SK-N-SH treated with all-trans-retinoic acid at 6 μM for 48 hours (cell line): ENCODE measurements around the gene GALNT7.

Experiments used
- ATAC-seq: fragments of 200-7000 bp; cut with Tn5 transposase; 3 replicates; pipeline ENCODE4 v1.9.1; 2020; ENCODE audit warnings: mild to moderate bottlenecking, moderate library complexity
- ARNTL ChIP-seq: fragments of 450-650 bp; formaldehyde crosslinking; IDR thresholded peaks from 2 replicates; pipeline ENCODE4 v1.5.0; 2020; ENCODE audit warnings: low read depth, mild to moderate bottlenecking, moderate library complexity, borderline replicate concordance
- BACH2 ChIP-seq: fragments of 250-450 bp; sonication (Bioruptor Pico); IDR thresholded peaks from 2 replicates; pipeline ENCODE4 v1.9.0; 2021; ENCODE audit warnings: mild to moderate bottlenecking, borderline replicate concordance
- CSDC2 ChIP-seq: fragments of 250-450 bp; sonication (Bioruptor Pico); IDR thresholded peaks from 2 replicates; pipeline ENCODE4 v1.5.0; 2020; ENCODE audit warnings: mild to moderate bottlenecking, moderate library complexity
- ESRRG ChIP-seq: fragments of 250-450 bp; sonication (Bioruptor Pico); IDR thresholded peaks from 2 replicates; pipeline ENCODE4 v1.6.1; 2021; ENCODE audit warnings: mild to moderate bottlenecking
- OSR1 ChIP-seq: fragments of 250-450 bp; sonication (Bioruptor Pico); IDR thresholded peaks from 2 replicates; pipeline ENCODE4 v1.8.0; 2022; ENCODE audit warnings: moderate library complexity, mild to moderate bottlenecking, inconsistent platforms
- PPARA ChIP-seq: fragments of 250-450 bp; sonication (Bioruptor Pico); IDR thresholded peaks from 2 replicates; pipeline ENCODE4 v1.5.0; 2020; ENCODE audit warnings: mild to moderate bottlenecking, borderline replicate concordance
- RARB ChIP-seq: fragments of 250-450 bp; sonication (Bioruptor Pico); IDR thresholded peaks from 2 replicates; pipeline ENCODE4 v1.8.0; 2021; ENCODE audit warnings: mild to moderate bottlenecking, moderate library complexity
- SNAI2 ChIP-seq: fragments of 250-450 bp; sonication (Bioruptor Pico); IDR thresholded peaks from 2 replicates; pipeline ENCODE4 v1.5.0; 2020; ENCODE audit warnings: mild to moderate bottlenecking, moderate library complexity
- TCF4 ChIP-seq: fragments of 250-450 bp; sonication (Bioruptor Pico); IDR thresholded peaks from 2 replicates; pipeline ENCODE4 v1.8.0; 2021; ENCODE audit warnings: mild to moderate bottlenecking, moderate library complexity, borderline replicate concordance
- TOX ChIP-seq: fragments of 250-450 bp; sonication (Bioruptor Pico); IDR thresholded peaks from 2 replicates; pipeline ENCODE4 v1.8.0; 2021; ENCODE audit warnings: mild to moderate bottlenecking, moderate library complexity, borderline replicate concordance
- ZC3H10 ChIP-seq: fragments of 250-450 bp; sonication (Bioruptor Pico); IDR thresholded peaks from 2 replicates; pipeline ENCODE4 v1.5.1; 2021; ENCODE audit warnings: mild to moderate bottlenecking, moderate library complexity
- ZFP3 ChIP-seq: fragments of 250-450 bp; sonication (Bioruptor Pico); IDR thresholded peaks from 2 replicates; pipeline ENCODE4 v1.5.0; 2020; ENCODE audit warnings: mild to moderate bottlenecking, moderate library complexity
- ZFP30 ChIP-seq: fragments of 450-650 bp; formaldehyde crosslinking; IDR thresholded peaks from 2 replicates; pipeline ENCODE4 v1.5.0; 2022; ENCODE audit warnings: mild to moderate bottlenecking, moderate library complexity
- ZNF565 ChIP-seq: fragments of 450-650 bp; formaldehyde crosslinking; conservative IDR thresholded peaks from 2 replicates; pipeline ENCODE4 v1.5.0; 2020; ENCODE audit warnings: low read depth, mild to moderate bottlenecking, moderate library complexity
- ZNF8 ChIP-seq: fragments of 450-650 bp; formaldehyde crosslinking; IDR thresholded peaks from 2 replicates; pipeline ENCODE4 v1.5.0; 2020; ENCODE audit warnings: mild to moderate bottlenecking, moderate library complexity
- TF ChIP-seq, protein P1 (sequence below): fragments of 250-450 bp; sonication (Bioruptor Pico); IDR thresholded peaks from 2 replicates; pipeline ENCODE4 v1.5.0; 2020; ENCODE audit warnings: mild to moderate bottlenecking, moderate library complexity
- TF ChIP-seq, protein P2 (sequence below): fragments of 250-450 bp; sonication (Bioruptor Pico); IDR thresholded peaks from 2 replicates; pipeline ENCODE4 v1.8.0; 2021; ENCODE audit warnings: low read depth, mild to moderate bottlenecking, moderate library complexity, borderline replicate concordance
- TF ChIP-seq, protein P3 (sequence below): fragments of 250-450 bp; sonication (Bioruptor Pico); IDR thresholded peaks from 2 replicates; pipeline ENCODE4 v1.5.1; 2020; ENCODE audit warnings: low read depth, mild to moderate bottlenecking, moderate library complexity
- TF ChIP-seq, protein P4 (sequence below): fragments of 250-450 bp; sonication (Bioruptor Pico); IDR thresholded peaks from 2 replicates; pipeline ENCODE4 v1.5.1; 2021; ENCODE audit warnings: mild to moderate bottlenecking, moderate library complexity
- TF ChIP-seq, protein P5 (sequence below): fragments of 250-450 bp; sonication (Bioruptor Pico); IDR thresholded peaks from 2 replicates; pipeline ENCODE4 v1.8.0; 2020; ENCODE audit warnings: mild to moderate bottlenecking, moderate library complexity, borderline replicate concordance

GALNT7 gene

DNA sequence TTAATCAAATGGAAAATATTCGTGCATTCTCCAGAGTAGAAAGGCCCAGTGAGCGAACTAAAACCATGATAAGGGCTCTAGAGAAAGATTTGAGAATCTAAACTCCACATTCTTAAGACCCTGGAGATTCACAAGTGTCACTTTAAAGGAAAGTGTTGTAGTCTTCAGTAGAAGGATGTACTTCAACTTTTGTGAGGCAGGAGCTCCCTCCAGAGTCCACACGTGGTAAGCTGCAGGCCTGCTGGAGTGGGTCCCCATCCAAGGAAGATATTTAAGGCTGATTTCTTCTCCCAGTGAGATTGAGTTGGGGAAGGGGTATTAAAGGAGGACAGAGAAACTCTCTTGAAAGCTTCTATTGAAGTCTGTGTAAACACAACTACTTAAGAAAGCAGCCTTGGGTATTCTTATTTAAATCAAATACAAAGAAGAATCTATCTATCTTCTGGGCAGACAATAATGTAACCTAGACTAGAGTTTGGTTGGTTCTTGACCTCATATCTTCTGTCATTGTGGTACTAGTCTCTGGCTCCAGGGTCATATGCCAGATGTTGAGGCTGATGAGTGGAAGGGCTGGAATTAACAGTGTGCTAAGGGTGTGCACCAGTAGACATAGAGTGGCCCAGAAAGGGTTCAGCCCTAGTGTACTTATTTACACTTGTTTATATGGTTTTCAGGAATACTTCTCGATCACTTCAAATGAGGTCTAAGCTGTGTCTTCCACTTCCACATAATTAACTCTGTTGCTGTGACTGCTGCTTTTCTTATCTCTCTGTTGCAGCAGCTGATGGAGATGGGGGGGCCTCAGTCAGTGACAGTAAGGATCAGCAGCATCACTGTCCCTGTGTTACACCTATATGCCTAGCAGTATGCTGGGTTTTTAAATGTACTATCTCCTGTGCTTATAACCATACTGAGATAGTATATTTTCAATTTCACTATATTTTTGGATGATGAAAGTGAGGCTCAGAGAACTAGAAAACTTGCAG lies 89.4 kb downstream of the GALNT7 start:
- ATAC-seq, result peak; percentile 100
- TF ChIP-seq ZNF8 (no peak), ZFP30 (CRISPR knock-in tag) (no peak), RARB (CRISPR knock-in tag) (no peak), ARNTL (CRISPR knock-in tag) (no peak), ZC3H10 (CRISPR knock-in tag) (no peak), BACH2 (CRISPR knock-in tag) (no peak), PPARA (CRISPR knock-in tag) (no peak), SNAI2 (CRISPR knock-in tag) (no peak), ESRRG (CRISPR knock-in tag) (no peak), TOX (CRISPR knock-in tag) (no peak), ZFP3 (CRISPR knock-in tag) (no peak), TCF4 (CRISPR knock-in tag) (no peak), CSDC2 (CRISPR knock-in tag) (no peak)
- TF ChIP-seq, protein P1, sequence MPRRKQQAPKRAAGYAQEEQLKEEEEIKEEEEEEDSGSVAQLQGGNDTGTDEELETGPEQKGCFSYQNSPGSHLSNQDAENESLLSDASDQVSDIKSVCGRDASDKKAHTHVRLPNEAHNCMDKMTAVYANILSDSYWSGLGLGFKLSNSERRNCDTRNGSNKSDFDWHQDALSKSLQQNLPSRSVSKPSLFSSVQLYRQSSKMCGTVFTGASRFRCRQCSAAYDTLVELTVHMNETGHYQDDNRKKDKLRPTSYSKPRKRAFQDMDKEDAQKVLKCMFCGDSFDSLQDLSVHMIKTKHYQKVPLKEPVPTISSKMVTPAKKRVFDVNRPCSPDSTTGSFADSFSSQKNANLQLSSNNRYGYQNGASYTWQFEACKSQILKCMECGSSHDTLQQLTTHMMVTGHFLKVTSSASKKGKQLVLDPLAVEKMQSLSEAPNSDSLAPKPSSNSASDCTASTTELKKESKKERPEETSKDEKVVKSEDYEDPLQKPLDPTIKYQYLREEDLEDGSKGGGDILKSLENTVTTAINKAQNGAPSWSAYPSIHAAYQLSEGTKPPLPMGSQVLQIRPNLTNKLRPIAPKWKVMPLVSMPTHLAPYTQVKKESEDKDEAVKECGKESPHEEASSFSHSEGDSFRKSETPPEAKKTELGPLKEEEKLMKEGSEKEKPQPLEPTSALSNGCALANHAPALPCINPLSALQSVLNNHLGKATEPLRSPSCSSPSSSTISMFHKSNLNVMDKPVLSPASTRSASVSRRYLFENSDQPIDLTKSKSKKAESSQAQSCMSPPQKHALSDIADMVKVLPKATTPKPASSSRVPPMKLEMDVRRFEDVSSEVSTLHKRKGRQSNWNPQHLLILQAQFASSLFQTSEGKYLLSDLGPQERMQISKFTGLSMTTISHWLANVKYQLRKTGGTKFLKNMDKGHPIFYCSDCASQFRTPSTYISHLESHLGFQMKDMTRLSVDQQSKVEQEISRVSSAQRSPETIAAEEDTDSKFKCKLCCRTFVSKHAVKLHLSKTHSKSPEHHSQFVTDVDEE (CRISPR knock-in tag), result no peak
- TF ChIP-seq, protein P2, sequence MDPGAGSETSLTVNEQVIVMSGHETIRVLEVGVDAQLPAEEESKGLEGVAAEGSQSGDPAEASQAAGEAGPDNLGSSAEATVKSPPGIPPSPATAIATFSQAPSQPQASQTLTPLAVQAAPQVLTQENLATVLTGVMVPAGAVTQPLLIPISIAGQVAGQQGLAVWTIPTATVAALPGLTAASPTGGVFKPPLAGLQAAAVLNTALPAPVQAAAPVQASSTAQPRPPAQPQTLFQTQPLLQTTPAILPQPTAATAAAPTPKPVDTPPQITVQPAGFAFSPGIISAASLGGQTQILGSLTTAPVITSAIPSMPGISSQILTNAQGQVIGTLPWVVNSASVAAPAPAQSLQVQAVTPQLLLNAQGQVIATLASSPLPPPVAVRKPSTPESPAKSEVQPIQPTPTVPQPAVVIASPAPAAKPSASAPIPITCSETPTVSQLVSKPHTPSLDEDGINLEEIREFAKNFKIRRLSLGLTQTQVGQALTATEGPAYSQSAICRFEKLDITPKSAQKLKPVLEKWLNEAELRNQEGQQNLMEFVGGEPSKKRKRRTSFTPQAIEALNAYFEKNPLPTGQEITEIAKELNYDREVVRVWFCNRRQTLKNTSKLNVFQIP (CRISPR knock-in tag), result no peak
- TF ChIP-seq, protein P3, sequence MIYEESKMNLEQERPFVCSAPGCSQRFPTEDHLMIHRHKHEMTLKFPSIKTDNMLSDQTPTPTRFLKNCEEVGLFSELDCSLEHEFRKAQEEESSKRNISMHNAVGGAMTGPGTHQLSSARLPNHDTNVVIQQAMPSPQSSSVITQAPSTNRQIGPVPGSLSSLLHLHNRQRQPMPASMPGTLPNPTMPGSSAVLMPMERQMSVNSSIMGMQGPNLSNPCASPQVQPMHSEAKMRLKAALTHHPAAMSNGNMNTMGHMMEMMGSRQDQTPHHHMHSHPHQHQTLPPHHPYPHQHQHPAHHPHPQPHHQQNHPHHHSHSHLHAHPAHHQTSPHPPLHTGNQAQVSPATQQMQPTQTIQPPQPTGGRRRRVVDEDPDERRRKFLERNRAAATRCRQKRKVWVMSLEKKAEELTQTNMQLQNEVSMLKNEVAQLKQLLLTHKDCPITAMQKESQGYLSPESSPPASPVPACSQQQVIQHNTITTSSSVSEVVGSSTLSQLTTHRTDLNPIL, result no peak
- TF ChIP-seq, protein P4, sequence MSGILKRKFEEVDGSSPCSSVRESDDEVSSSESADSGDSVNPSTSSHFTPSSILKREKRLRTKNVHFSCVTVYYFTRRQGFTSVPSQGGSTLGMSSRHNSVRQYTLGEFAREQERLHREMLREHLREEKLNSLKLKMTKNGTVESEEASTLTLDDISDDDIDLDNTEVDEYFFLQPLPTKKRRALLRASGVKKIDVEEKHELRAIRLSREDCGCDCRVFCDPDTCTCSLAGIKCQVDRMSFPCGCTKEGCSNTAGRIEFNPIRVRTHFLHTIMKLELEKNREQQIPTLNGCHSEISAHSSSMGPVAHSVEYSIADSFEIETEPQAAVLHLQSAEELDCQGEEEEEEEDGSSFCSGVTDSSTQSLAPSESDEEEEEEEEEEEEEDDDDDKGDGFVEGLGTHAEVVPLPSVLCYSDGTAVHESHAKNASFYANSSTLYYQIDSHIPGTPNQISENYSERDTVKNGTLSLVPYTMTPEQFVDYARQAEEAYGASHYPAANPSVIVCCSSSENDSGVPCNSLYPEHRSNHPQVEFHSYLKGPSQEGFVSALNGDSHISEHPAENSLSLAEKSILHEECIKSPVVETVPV (CRISPR knock-in tag), result no peak

DNA sequence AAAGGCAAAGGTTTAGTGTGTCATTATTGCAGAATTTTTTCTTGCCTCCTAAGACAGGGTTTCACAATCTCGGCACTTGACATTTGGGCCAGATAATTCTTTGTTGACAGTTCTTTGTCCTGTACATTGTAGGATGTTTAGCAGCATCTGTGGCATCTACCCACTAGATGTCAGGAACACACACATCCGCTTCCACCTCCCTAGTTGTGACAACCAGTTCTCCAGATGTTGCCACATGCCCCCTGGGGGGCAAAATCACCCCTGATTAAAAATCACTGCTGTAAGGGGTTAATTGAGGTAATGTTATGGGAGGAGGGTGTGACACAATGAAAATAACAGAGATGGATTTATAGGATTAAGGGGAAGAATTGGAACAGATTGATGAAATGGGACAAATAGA lies 90.3 kb downstream of the GALNT7 start:
- ATAC-seq, result no peak
- TF ChIP-seq TOX (CRISPR knock-in tag) (no peak), ARNTL (CRISPR knock-in tag) (no peak), ZNF565 (CRISPR knock-in tag) (no peak), ZNF8 (no peak), RARB (CRISPR knock-in tag) (no peak), TCF4 (CRISPR knock-in tag) (no peak)
- TF ChIP-seq, protein P5, sequence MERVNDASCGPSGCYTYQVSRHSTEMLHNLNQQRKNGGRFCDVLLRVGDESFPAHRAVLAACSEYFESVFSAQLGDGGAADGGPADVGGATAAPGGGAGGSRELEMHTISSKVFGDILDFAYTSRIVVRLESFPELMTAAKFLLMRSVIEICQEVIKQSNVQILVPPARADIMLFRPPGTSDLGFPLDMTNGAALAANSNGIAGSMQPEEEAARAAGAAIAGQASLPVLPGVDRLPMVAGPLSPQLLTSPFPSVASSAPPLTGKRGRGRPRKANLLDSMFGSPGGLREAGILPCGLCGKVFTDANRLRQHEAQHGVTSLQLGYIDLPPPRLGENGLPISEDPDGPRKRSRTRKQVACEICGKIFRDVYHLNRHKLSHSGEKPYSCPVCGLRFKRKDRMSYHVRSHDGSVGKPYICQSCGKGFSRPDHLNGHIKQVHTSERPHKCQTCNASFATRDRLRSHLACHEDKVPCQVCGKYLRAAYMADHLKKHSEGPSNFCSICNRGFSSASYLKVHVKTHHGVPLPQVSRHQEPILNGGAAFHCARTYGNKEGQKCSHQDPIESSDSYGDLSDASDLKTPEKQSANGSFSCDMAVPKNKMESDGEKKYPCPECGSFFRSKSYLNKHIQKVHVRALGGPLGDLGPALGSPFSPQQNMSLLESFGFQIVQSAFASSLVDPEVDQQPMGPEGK, result no peak

DNA sequence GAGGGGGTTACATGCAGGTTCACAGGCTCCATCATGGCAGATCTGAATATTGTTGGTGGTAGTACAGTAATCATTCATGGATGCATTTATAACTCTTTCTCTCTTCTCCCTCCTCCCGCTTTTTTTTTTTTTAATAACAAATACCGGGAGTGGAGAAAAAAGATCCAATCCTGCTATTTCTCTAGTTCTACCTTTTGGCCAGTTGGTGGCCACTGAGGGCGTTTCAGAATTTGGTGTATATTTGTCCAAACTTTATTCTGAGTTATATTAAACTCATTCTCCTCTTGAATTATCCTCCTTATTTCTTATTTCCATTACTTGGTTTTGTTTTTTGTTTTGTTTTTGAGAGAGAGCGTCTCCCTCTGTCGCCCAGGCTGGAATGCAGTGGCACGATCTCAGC lies 90.7 kb downstream of the GALNT7 start:
- no peak for ATAC-seq
- TF ChIP-seq SNAI2 (CRISPR knock-in tag) (no peak), ZFP30 (CRISPR knock-in tag) (no peak), TOX (CRISPR knock-in tag) (no peak), OSR1 (CRISPR knock-in tag) (no peak), ZNF8 (no peak), CSDC2 (CRISPR knock-in tag) (no peak), TCF4 (CRISPR knock-in tag) (no peak), ZFP3 (CRISPR knock-in tag) (no peak), ESRRG (CRISPR knock-in tag) (no peak)
- TF ChIP-seq, protein P2 (CRISPR knock-in tag), result no peak
